ENCODE measurements around the gene METTL8.
"Not testable (repeated sequence)": the region's sequence is repeated elsewhere in the genome, so short reads cannot be mapped to it uniquely, and the experiment has no call there.

Gene METTL8

GRCh38 chr2:171362396-171362795 is 71.4 kb downstream of the METTL8 start:
- FAIRE-seq (no peak), DNase-seq (ENCODE audit: insufficient read length, low spot score) (no peak)
- TF ChIP-seq POLR2A (IDR thresholded peaks at IDR 0.05; ENCODE audit: low read depth, low read length), result no peak

GRCh38 chr2:171360905-171361304 is 72.9 kb downstream of the METTL8 start:
- no peak for FAIRE-seq
- no peak for TF ChIP-seq POLR2A (IDR thresholded peaks at IDR 0.05; ENCODE audit: low read depth, low read length)
- DNase-seq (ENCODE audit: insufficient read length, low spot score), result no peak

DNA sequence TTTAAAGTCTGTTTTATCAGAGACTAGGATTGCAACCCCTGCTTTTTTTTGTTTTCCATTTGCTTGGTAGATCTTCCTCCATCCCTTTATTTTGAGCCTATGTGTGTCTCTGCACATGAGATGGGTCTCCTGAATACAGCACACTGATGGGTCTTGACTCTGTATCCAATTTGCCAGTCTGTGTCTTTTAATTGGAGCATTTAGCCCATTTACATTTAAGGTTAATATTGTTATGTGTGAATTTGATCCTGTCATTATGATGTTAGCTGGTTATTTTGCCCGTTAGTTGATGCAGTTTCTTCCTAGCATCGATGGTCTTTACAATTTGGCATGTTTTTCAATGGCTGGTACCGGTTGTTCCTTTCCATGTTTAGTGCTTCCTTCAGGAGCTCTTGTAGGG is 80.0 kb downstream of the METTL8 start:
- not testable (repeated sequence) for DNase-seq (ENCODE audit: insufficient read length, low spot score); FAIRE-seq

DNA sequence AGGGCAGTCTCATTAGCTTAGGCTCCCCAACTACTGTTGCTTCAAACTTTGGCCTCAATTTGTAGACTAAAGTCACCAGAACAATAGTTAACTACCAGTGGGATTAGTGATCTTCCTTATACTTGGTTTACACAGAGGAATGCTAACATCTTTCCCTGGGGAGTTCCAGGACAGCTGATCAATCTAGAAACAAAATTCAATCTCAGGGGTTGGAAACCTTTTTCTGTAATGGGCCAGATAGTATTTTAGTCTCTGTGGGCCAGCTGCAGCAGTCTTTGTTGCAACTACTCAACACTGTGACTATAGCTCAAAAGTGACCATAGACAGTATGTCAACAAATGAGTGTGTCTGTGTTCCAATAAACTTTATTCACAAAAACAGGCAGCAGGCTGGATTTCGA is 85.7 kb downstream of the METTL8 start:
- DNase-seq (ENCODE audit: insufficient read length, low spot score), result no peak
- no peak for TF ChIP-seq POLR2A (IDR thresholded peaks at IDR 0.05; ENCODE audit: low read depth, low read length)
- FAIRE-seq, result no peak

DNA sequence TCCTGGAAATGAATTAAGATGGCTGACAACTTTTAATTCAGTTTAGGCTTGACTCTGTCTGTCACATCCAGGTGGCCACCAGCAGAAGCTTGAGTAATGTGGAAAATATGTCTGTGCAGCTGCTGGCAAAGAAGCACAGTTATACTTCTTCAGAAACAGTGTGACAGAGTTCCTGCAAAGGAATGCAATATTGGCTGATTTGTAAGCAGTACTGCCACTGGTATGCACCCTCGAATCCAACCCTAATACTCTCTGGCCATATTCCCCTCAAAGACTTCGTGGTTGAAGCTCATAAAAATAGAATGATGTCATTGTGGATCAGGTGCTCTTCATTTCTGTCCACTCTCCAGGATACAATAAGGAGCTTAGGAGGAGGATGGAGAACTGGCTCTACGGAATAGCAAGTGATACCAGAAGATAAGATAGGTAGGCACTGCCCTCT is 86.2 kb downstream of the METTL8 start:
- peak; percentile 22 for DNase-seq (ENCODE audit: insufficient read length, low spot score)
- FAIRE-seq, result peak; percentile 99

DNA sequence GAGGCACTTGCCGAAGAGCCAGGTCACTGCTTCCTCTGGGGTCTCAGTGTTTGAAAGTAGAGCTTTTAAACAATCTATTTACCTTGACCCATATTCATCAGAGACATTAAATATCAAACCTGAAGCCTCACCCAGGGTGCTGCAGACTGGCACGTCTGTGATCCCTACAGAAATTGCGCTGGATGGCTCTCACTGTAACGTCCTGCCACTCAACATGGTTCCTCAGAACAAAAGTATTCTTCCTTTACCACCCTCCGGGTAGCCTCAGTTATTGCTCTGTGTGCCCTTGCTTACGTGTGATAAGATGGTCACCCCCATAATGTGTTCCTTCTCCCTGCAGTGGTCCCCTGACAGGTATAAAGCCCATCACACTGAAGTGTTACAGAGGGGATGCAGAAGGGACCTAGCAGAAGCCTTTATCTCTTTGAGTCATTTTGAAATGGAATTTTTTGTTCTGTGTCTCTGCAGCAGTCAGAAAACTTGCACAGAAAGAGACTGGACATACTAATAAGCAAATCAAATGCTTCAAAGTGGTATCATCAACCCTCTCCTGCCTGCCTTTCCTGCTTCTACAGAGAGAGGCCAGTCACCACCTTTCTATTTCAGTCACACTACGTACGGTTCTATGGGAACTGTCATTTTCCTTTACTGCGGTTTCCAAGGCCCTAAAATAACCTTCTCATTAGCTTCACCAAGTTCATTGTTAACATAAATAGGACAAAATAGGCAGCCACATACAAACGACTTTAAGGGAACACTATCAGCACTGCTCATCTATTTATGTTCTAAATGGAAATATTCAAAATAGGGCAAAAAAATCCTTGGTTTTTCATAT is 86.8 kb downstream of the METTL8 start:
- FAIRE-seq (peak; percentile 70), DNase-seq (ENCODE audit: insufficient read length, low spot score) (no peak)
- TF ChIP-seq POLR2A (IDR thresholded peaks at IDR 0.05; ENCODE audit: low read depth, low read length), result no peak

More for the DNA sequence above, 86.2 kb downstream of the METTL8 start:
- TF ChIP-seq POLR2A (IDR thresholded peaks at IDR 0.05; ENCODE audit: low read depth, low read length), result no peak

DNA sequence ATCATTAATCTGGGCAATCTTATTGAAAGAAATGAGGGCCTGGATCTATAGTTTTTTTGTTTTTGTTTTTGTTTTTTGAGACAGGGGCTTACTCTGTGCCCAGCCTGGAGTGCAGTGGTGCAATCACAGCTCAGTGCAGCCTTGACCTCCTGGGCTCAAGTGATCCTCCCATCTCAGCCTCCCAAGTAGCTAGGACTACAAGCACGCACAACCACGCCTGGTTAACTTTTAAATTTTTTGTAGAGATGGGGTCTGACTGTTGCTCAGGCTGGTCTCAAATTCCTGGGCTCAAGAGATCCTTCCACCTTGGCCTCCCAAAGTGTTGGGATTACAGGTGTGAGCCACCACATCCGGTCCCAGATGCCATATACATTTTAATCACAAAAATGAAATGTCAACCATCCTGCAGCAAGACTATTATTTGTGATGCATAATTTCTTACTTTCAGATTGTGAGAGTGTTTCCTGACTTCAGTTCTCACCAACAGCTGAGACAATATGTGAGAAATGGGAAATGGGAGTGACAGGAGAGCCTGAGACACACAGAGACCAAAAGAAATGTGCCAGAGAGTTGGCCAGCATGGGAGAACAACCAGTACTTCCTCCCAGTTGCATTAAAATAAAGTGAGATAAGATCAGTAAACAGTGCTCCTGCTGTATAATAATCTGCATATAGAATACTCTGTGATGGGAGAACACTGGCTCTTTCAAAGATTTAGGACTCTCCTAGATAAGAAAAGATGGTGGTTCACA is 87.6 kb downstream of the METTL8 start:
- DNase-seq (ENCODE audit: insufficient read length, low spot score), result no peak
- peak; percentile 33 for FAIRE-seq
- TF ChIP-seq POLR2A (IDR thresholded peaks at IDR 0.05; ENCODE audit: low read depth, low read length), result no peak

GRCh38 chr2:171344182-171344581 is 89.6 kb downstream of the METTL8 start:
- TF ChIP-seq POLR2A (IDR thresholded peaks at IDR 0.05; ENCODE audit: low read depth, low read length), result no peak
- FAIRE-seq, result no peak

DNA sequence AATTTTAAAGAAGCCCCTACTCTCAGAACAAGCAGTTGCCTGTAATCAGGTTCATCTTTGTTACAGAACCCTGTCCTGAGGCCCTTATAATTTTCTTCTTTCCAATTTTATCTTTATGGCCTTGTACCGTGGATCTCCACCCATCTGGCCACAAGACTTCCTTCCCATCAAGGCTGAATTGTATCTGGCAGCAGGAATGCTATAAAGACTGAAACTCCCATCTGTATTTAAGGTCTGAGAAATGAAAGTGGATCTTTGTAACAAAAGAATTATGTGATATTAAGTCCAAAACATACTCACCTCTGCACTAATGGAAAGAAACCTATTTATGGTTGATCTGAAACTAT is 91.8 kb downstream of the METTL8 start:
- no peak for DNase-seq (ENCODE audit: insufficient read length, low spot score)
- no peak for TF ChIP-seq POLR2A (IDR thresholded peaks at IDR 0.05; ENCODE audit: low read depth, low read length)
- FAIRE-seq, result peak; percentile 20

More at GRCh38 chr2:171344182-171344581, 89.6 kb downstream of the METTL8 start:
- no peak for DNase-seq (ENCODE audit: insufficient read length, low spot score)

DNA sequence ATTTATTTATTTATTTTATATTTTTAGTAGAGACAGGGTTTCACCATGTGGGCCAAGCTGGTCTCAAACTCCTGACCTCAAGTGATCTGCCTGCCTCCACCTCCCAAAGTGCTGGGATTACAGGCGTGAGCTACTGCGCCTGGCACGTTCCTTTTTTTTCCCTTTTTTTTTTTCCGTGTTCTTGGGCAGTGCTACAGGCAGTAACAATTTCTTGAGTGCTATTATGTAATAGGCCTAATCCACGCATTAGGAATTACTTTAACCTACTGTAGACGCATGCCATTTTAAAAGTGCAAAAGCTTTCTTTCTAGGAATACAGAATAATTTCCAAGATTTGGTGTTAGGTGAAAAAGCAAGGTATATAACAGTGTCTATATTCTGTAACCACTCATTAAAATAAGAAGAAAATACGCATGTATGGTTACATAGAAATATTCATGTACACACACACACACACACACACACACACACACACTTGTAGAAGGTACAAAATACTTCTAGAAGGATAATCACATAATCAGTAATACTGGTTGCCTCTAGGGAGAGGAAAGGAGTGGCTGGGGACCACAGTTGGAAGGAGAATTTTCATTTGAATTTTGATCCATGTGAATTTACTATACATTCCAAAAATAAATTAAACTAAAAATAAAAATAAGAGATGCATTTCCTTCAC is 92.3 kb downstream of the METTL8 start:
- no peak for DNase-seq (ENCODE audit: insufficient read length, low spot score)

GRCh38 chr2:171334946-171335345 is 98.8 kb downstream of the METTL8 start:
- DNase-seq (ENCODE audit: insufficient read length, low spot score) (no peak), FAIRE-seq (peak; percentile 6)
- TF ChIP-seq POLR2A (IDR thresholded peaks at IDR 0.05; ENCODE audit: low read depth, low read length), result no peak

More for the DNA sequence above, 92.3 kb downstream of the METTL8 start:
- TF ChIP-seq POLR2A (IDR thresholded peaks at IDR 0.05; ENCODE audit: low read depth, low read length), result no peak
- FAIRE-seq, result no peak

GRCh38 chr2:171334171-171334570 is 99.6 kb downstream of the METTL8 start:
- no peak for TF ChIP-seq POLR2A (IDR thresholded peaks at IDR 0.05; ENCODE audit: low read depth, low read length)
- DNase-seq (ENCODE audit: insufficient read length, low spot score), result no peak
- FAIRE-seq, result no peak

GRCh38 chr2:171330155-171330956 is 103.4 kb downstream of the METTL8 start:
- TF ChIP-seq POLR2A (IDR thresholded peaks at IDR 0.05; ENCODE audit: low read depth, low read length), result no peak
- DNase-seq (ENCODE audit: insufficient read length, low spot score), result no peak
- FAIRE-seq, result no peak
